Panc1 (cell line): ENCODE measurements around the gene RGPD4.

Experiments used
- POLR2AphosphoS5 ChIP-seq: IDR thresholded peaks from 2 replicates; pipeline ENCODE4 v1.6.1; 2012; ENCODE audit warnings: mild to moderate bottlenecking, low read depth, low read length, moderate library complexity
- SIN3A ChIP-seq: IDR thresholded peaks from 2 replicates; pipeline ENCODE4 v1.6.1; 2012; ENCODE audit warnings: low read depth, mild to moderate bottlenecking, low read length, moderate library complexity, borderline replicate concordance; ENCODE audit not compliant: insufficient read depth
- TF ChIP-seq, protein P1 (sequence below): fragments of 450-650 bp; IDR thresholded peaks from 2 replicates; pipeline ENCODE4 v1.5.1; 2017; ENCODE audit warnings: mild to moderate bottlenecking

DNA sequence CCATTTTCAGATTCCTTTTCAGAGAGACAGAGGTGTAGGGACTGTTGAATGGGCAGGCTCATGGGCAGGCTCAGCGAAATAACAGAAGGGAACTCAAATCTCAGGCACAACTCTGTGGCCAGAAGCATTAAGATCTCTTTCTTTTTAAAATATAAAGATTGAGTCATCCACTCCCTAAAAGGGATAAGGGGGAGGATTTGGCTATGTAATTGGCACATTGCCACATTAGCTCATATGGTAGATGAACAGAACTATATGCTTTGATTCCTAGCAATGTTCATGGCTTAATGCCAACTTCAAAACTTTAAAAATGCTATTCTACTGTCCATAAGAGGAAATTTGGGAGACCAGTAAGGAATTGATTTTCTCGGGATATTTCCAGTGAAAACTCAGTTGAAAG is 105.8 kb downstream of the RGPD4 start:
- TF ChIP-seq, protein P1, sequence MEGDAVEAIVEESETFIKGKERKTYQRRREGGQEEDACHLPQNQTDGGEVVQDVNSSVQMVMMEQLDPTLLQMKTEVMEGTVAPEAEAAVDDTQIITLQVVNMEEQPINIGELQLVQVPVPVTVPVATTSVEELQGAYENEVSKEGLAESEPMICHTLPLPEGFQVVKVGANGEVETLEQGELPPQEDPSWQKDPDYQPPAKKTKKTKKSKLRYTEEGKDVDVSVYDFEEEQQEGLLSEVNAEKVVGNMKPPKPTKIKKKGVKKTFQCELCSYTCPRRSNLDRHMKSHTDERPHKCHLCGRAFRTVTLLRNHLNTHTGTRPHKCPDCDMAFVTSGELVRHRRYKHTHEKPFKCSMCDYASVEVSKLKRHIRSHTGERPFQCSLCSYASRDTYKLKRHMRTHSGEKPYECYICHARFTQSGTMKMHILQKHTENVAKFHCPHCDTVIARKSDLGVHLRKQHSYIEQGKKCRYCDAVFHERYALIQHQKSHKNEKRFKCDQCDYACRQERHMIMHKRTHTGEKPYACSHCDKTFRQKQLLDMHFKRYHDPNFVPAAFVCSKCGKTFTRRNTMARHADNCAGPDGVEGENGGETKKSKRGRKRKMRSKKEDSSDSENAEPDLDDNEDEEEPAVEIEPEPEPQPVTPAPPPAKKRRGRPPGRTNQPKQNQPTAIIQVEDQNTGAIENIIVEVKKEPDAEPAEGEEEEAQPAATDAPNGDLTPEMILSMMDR: no peak
- no peak for TF ChIP-seq POLR2AphosphoS5
- TF ChIP-seq SIN3A: no peak
